Peyer's patch (tissue), 4 donors: ENCODE data around the gene BAZ1B. TPM values are rescaled to one million over a fixed set of nuclear protein-coding genes. Genes with fewer than 3 reads are reported as not detected.
"Not testable (repeated sequence)": the region's sequence is repeated elsewhere in the genome, so short reads cannot be mapped to it uniquely, and the experiment has no call there.

Experiments
- DNase-seq, 3 donors: peaks; one replicate each; pipeline ENCODE4 v3.0.0-alpha.2; 2017 to 2019
- H3K27ac ChIP-seq, 4 donors: fragments of 200-600 bp; sonication (generic); one replicate each; pipeline ENCODE4 v1.5.1; 2016 to 2019
- H3K27me3 ChIP-seq, 2 donors: fragments of 200-600 bp; sonication (generic); one replicate each; pipeline ENCODE4 v1.5.1; 2019
- H3K36me3 ChIP-seq, 3 donors: fragments of 200-600 bp; sonication (generic); one replicate each; pipeline ENCODE4 v1.5.1; 2016 to 2019
- H3K4me1 ChIP-seq, 4 donors: fragments of 200-600 bp; sonication (generic); one replicate each; pipeline ENCODE4 v1.5.1; 2016 to 2019
- H3K4me3 ChIP-seq, 4 donors: fragments of 200-600 bp; sonication (generic); 1 replicate in 3 of 4; 2 replicates in 1 of 4; pipeline ENCODE4 v1.5.1; 2016 to 2019; ENCODE audit warnings: mild to moderate bottlenecking in 1 of 4
- H3K9me3 ChIP-seq, 4 donors: fragments of 200-600 bp; sonication (generic); one replicate each; pipeline ENCODE4 v1.5.1; 2016 to 2019; ENCODE audit warnings: mild to moderate bottlenecking in 1 of 4
- POLR2A ChIP-seq, 2 donors: fragments of 450-650 bp; IDR thresholded peaks; one replicate each; pipeline ENCODE4 v1.5.1; 2017; ENCODE audit warnings: antibody characterized with exemption in 2 of 2, mild to moderate bottlenecking in 2 of 2, moderate library complexity in 2 of 2
- total RNA-seq, 4 donors: library from RNA; depleted of rRNA; stranded (reverse); fragments of >200 nt; gene quantifications; one replicate each; pipeline ENCODE4 v1.1.0, GENCODE V29; 2016
- TF ChIP-seq, protein P1 (sequence below), 6 experiments: fragments of 450-650 bp in 4 of 6; fragments of 200-600 bp in 2 of 6; sonication (generic) in 1 of 6; IDR thresholded peaks; one replicate each; pipeline ENCODE4 v1.5.1; 2017 to 2019; ENCODE audit warnings: antibody characterized with exemption in 6 of 6, mild to moderate bottlenecking in 3 of 6, moderate library complexity in 1 of 6

The BAZ1B gene
- total RNA-seq, 4 donors from 2014 or later: 38.6 to 162 (median 52.6) TPM

DNA sequence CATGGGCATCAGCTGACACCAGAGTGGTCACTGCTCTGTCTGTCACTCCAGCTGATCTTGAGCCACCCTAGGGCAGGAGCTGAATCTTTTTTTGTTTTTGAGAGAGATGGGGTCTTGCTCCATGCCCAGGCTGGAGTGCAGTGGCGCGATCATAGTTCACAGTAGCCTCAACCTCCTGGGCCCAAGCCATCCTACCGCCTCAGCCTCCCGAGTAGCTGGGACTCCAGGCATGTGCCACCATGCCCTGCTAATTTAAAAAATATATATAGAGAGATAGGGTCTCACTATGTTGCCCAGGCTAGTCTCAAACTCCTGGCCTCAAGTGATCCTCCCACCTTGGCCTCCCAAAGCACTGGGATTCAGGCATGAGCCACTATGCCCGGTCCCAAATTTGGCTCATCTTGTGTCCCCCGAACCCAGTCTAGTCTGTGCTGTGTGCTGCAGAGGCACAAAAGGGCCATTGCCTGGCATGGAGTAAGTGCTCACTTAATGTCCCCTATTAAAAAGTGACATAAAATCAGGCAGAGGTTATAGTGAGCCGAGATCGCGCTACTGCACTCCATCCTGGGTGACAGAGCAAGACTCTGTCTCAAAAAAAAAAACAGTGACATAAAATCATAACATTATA lies 96.6 kb downstream of the BAZ1B start:
- TF ChIP-seq, protein P1, sequence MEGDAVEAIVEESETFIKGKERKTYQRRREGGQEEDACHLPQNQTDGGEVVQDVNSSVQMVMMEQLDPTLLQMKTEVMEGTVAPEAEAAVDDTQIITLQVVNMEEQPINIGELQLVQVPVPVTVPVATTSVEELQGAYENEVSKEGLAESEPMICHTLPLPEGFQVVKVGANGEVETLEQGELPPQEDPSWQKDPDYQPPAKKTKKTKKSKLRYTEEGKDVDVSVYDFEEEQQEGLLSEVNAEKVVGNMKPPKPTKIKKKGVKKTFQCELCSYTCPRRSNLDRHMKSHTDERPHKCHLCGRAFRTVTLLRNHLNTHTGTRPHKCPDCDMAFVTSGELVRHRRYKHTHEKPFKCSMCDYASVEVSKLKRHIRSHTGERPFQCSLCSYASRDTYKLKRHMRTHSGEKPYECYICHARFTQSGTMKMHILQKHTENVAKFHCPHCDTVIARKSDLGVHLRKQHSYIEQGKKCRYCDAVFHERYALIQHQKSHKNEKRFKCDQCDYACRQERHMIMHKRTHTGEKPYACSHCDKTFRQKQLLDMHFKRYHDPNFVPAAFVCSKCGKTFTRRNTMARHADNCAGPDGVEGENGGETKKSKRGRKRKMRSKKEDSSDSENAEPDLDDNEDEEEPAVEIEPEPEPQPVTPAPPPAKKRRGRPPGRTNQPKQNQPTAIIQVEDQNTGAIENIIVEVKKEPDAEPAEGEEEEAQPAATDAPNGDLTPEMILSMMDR (IDR thresholded peaks at IDR 0.05): no peak
- no peak for TF ChIP-seq POLR2A (IDR thresholded peaks at IDR 0.05)
- peaks cover 0 to 6% (median 0%) of the 10 kb centered on the region in 4 donors for H3K4me1 ChIP-seq
- no peak overlapping the region for H3K27ac ChIP-seq
- H3K27me3 ChIP-seq: no peaks in the 10 kb centered on the region
- no peaks in the 10 kb centered on the region for H3K9me3 ChIP-seq
- no peak for DNase-seq
- no peaks in the 10 kb centered on the region for H3K36me3 ChIP-seq
- H3K4me3 ChIP-seq: no peak overlapping the region

DNA sequence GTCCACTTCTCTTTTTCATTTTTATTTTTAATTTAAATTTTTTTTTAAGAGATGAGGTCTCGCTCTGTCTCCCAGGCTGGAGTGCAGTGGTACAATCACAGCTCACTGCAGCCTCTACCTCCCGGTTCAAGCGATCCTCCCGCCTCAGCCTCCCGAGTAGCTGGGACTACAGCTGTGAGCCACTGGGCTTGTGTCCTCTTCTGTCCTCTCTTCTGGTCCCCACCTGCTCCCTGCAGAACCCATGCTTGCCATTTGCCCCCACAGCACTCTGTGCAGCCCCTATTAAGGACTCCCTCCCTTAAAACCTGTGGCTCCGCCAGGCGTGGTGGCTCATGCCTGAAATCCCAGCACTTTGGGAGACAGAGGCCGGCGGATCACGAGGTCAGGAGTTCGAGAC lies 97.6 kb downstream of the BAZ1B start:
- DNase-seq: no peak
- Histone ChIP-seq H3K4me1 (peaks cover 0 to 6% (median 0%) of the 10 kb centered on the region in 4 donors), H3K9me3 (no peaks in the 10 kb centered on the region), H3K27ac (no peak overlapping the region), H3K36me3 (no peaks in the 10 kb centered on the region), H3K27me3 (no peaks in the 10 kb centered on the region), H3K4me3 (peak overlapping the region in 2 of 4 donors; percentile 26 to 35)
- TF ChIP-seq, protein P1 (IDR thresholded peaks at IDR 0.05): no peak
- TF ChIP-seq POLR2A (IDR thresholded peaks at IDR 0.05): no peak

DNA sequence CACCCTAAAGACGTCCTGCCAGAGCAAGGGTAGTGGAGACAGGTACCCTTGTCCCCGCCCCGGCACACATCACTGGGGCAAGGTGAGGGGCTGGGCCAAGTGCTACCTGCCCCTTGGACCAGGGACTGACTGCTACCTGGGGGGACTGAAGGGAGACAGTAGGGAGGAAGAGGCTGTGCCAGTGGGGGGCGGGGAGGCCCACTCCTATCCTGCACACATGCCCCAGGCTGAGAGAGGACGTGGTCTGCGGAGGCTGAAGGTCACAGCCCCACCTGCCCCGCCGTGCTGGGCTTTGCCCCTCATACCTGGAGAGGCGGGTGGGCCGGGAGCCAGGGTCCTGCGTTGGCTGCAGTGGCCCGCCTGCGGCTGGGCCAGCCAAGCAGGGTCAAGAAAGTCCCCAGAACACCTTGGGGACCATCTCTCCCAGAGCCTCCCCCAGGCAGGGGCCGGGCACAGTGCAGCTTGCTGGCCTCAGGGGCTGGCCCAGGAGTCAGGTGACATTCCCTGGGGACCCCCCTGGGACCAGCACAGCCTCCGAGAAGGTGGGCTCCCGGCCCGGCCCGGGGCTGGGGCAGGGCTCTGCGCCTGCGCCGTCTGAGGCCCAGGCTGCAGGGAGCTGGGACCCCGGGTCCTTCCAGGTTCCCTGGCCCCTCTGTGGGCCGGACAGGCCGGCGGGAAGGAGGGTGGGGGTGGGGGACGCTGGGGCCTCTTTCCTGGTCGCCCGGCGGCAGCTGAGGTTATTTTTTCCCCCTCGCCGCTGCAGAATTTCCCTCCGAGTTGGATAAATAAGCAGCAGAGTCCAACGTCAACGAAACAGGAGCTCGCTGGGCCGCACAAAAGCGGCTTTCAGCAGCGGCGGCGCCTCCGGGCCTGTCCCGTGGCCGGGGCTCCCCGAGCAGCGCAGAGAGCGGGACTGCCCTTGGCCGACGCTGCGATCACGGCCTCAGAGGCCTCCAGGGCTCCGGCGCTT lies 98.3 kb downstream of the BAZ1B start:
- H3K9me3 ChIP-seq: no peaks in the 10 kb centered on the region
- H3K4me1 ChIP-seq: peaks cover 0 to 6% (median 0%) of the 10 kb centered on the region in 4 donors
- no peak for DNase-seq
- peak overlapping the region in 2 of 4 donors; percentile 26 to 35 for H3K4me3 ChIP-seq
- H3K27ac ChIP-seq: no peak overlapping the region
- H3K36me3 ChIP-seq: no peaks in the 10 kb centered on the region
- H3K27me3 ChIP-seq: no peaks in the 10 kb centered on the region
- TF ChIP-seq POLR2A (IDR thresholded peaks at IDR 0.05): no peak
- TF ChIP-seq, protein P1 (IDR thresholded peaks at IDR 0.05): no peak

DNA sequence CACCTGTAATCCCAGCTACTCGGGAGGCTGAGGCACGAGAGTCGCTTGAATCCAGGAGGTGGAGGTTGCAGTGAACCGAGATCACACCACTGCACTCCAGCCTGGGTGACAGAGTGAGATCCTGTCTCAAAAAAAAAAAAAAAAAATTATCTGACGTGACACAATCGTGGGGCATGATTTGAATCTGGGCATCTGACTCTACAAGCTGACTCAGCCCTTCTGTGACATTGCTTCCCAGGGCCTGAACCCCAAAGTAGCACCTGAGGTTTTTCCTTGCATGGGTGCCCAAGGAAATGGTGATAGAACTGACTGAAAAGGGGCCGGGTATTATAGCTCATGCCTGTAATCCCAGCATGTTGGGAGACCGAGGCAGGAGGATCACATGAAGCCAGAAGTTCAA lies 101.5 kb downstream of the BAZ1B start:
- DNase-seq, H3K4me3 ChIP-seq, H3K4me1 ChIP-seq, H3K27ac ChIP-seq, H3K36me3 ChIP-seq, H3K27me3 ChIP-seq, H3K9me3 ChIP-seq: not testable (repeated sequence)

DNA sequence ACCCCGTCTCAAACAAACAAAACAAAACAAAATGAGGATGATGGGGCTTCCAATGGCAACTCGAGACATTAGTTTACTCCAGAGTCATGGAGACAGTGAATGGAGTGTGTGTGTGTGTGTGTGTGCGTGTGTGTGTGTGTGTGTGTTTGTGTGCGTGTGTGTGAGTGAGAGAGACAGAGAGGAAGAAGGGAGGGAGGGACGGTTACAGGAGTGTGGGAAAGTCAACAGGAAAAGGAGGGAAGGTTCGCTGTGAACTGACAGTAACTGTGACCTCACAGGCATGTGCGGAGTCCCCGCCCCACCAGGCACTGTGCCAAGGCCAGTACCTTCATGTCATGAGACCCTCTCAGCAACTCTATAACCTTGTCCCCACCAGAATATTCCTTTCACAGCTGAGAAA lies 102.1 kb downstream of the BAZ1B start:
- H3K9me3 ChIP-seq, H3K4me1 ChIP-seq, H3K36me3 ChIP-seq, DNase-seq, H3K27ac ChIP-seq, H3K27me3 ChIP-seq, H3K4me3 ChIP-seq: not testable (repeated sequence)

DNA sequence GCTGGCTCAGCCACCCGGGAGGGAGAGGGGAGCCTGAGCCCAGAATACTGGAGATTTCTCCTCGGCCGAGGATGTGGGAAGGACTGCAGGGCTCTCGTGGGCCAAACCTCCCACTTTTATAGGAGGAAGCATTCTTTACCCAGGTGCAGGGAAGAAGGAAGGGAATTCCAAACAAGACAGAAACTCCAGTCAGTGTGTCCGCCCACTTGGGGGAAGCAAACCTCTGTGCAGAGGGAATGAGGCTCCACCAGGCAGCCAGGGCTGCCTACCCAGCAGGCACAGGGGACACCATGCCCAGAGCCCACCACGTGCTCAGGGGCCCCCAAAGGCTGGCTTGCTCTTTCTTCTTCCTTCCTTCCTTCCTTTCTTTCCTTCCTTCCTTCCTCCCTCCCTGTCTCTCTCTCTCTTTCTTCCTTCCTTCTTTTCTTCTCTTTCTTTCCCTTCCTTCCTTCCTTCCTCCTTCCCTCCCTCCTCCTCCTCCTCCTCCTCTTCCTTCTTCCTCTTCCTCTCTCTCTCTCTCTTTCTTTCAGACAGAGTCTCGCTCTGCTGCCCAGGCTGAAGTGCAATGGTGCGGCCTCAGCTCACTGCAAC lies 103.9 kb downstream of the BAZ1B start:
- H3K9me3 ChIP-seq: no peaks in the 10 kb centered on the region
- DNase-seq: no peak
- no peaks in the 10 kb centered on the region for H3K4me1 ChIP-seq
- H3K27ac ChIP-seq: no peak overlapping the region
- no peaks in the 10 kb centered on the region for H3K27me3 ChIP-seq
- TF ChIP-seq, protein P1 (IDR thresholded peaks at IDR 0.05): no peak
- TF ChIP-seq POLR2A (IDR thresholded peaks at IDR 0.05): no peak
- H3K4me3 ChIP-seq: no peak overlapping the region
- H3K36me3 ChIP-seq: no peaks in the 10 kb centered on the region

DNA sequence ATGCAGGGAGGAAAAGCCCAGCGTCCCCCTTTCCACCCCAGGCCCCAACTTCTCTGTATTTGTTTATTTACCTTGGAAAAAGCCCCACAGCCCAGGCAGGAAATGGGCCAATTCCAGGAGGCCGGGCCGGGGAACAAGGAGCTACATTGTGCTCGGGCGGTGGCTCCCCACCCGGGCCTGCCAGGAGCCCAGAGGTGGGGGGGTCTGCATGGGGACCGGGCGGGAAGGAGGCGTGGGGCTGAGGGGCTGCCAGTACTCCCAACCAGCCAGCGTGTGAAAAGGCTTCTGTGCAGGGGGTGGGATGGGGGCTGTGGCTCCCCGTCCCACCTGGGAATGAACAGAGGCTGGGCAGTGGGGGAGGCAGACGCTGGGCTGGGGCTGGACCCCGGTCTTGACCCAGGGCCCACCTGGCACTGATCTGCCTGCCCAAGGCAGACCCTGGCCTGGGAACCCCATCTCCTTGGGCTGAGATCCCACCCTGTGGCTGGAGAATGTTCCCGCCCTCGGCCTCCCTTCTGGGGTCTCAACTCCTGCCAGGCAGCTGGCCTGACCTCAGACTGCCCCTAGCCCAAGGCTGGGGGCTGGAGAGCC lies 111.5 kb downstream of the BAZ1B start:
- H3K36me3 ChIP-seq, H3K4me1 ChIP-seq, H3K27me3 ChIP-seq, H3K9me3 ChIP-seq, H3K27ac ChIP-seq, H3K4me3 ChIP-seq, DNase-seq: not testable (repeated sequence)

DNA sequence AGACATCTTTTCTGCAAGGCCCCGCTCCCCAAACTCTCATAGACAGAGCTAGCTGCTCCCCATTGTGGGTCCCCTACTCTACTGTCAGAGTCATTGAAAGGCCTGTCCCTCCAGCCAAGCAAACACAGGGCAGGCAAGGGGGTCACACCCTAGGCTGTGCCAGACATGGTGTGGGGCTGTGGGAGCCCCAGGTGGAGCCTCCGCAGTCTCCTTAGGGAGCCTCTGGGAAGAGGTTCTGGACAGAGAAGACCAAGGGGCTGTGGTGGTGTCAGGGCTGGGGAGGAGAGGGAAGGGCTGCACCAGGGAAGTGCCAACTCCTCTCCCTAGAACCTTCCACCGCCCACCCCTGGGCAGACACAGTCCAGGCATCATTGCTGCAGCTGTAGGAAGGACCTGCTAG lies 117.2 kb downstream of the BAZ1B start:
- DNase-seq, H3K4me1 ChIP-seq, H3K36me3 ChIP-seq, H3K27me3 ChIP-seq, H3K9me3 ChIP-seq, H3K27ac ChIP-seq, H3K4me3 ChIP-seq: not testable (repeated sequence)

DNA sequence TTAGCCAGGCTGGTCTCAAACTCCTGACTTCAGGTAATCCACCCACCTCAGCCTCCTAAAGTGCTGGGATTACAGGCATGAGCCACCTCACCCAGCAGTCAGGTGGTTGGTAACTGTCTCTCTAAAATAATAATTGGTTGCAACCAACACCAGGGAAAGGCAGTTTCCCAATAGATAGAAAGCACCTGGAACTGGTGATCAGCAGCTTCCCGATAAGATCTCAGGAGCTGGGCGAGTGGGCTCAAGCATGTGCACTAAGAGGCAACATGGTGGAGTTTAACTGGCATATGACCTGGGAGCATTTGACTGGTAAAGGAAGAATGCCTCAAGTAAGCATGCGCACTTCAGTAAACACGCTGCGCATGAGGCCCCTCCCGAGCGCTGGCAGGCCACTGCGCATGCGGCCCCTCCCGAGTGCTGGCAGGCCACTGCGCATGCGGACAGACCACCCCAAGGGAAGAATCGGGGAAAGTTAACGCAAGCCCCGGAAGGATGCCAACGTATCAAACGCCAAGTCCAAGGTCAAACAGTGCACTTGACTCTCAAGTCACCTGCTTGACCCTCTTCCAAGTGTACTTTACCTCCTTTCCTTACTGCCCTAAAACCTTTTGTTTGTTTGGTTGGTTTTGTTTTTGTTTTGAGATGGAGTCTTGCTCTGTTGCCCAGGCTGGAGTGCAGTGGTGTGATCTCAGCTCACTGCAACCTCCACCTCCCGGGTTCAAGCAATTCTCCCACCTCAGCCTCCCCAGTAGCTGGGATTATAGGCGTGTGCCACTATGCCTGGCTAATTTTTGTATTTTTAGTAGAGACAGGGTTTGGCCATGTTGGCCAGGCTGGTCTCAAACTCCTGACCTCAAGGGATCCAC lies 122.7 kb downstream of the BAZ1B start:
- peak overlapping the region in 2 of 4 donors; percentile 21 to 36 for H3K4me3 ChIP-seq
- not testable (repeated sequence) for H3K36me3 ChIP-seq, H3K27me3 ChIP-seq, H3K9me3 ChIP-seq, H3K27ac ChIP-seq, H3K4me1 ChIP-seq
- peak in 2 of 3 donors; percentile 60 to 84 for DNase-seq
